ENCODE measurements around the gene TIAM2. TPM values are rescaled to one million over a fixed set of nuclear protein-coding genes. Genes with fewer than 3 reads are reported as not detected.
"Not testable (repeated sequence)": the region's sequence is repeated elsewhere in the genome, so short reads cannot be mapped to it uniquely, and the experiment has no call there.

TIAM2 gene
- total RNA-seq, 1 donor from 2014 or later: 24.6 TPM

- DNase-seq (ENCODE audit: low spot score): no peak
Observed at GRCh38 chr6:154989448-154989847, 5.7 kb upstream of the TIAM2 start.

GRCh38 chr6:154991207-154991606 lies 3.9 kb upstream of the TIAM2 start:
- no peak for DNase-seq (ENCODE audit: low spot score)

DNA sequence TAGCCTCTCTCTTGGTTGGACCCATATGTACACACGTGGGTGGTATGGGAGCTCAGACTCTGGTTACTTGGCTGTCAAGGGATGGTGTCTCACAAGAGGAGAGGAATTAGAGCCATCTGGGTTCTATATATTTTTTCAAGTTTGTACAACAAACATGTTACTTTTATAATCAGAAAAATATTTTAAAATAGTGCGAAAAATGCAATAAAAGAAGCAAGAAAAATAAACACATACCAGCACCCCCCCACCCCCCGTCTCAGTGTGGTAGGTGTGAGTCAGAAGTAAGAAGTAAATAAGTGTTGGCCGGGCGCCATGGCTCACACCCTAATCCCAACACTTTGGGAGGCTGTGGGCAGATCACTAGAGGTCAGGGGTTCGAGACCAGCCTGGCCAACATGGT lies 2.1 kb upstream of the TIAM2 start:
- no peak for DNase-seq (ENCODE audit: low spot score)

DNA sequence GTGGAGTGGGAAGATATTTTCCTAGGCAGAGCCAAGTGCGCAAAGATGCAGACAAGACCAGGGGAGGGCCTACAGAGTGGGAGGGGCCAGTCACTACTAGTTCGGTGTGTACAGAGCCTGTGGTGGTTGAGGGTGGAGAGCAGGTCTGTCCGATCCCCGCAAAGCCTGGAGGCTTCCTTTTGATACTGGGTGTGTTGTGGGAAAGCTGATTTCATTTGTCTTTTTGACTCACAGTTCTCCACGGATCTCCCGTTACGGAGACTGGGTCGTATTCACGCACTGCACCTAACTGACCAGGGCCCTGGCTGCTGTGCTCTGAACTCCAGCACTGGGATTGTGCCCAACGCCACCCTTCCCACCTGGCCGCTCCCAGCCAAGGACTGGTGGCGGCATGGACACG lies 1.4 kb upstream of the TIAM2 start:
- DNase-seq (ENCODE audit: low spot score): no peak

GRCh38 chr6:154994836-154995253 lies 270 bp upstream of the TIAM2 start:
- no peak for DNase-seq (ENCODE audit: low spot score)

GRCh38 chr6:154996016-154996590 lies 988 bp downstream of the TIAM2 start:
- DNase-seq (ENCODE audit: low spot score): no peak

- no peak for DNase-seq (ENCODE audit: low spot score)
Observed at GRCh38 chr6:154996841-154997311, 1.8 kb downstream of the TIAM2 start.

DNA sequence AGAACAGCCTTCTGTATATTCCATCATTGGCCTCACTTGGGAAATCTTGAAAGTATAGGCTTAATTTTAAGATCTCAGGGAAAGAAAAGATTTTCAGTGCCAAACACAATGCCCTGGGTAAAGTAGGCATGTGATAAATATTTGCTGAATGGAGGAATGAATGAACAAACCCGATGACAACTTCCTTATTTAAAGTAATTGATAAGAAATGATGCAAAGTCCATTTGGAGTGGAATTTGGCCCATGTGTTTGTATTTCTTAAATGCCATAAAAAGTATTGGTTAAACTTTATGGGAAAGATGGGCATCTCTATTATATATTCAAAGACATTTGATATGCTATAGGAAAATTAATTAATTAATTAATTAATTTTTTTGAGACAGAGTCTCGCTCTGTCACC lies 3.7 kb downstream of the TIAM2 start:
- DNase-seq (ENCODE audit: low spot score): no peak

GRCh38 chr6:155001482-155001881 lies 6.4 kb downstream of the TIAM2 start:
- no peak for DNase-seq (ENCODE audit: low spot score)

DNA sequence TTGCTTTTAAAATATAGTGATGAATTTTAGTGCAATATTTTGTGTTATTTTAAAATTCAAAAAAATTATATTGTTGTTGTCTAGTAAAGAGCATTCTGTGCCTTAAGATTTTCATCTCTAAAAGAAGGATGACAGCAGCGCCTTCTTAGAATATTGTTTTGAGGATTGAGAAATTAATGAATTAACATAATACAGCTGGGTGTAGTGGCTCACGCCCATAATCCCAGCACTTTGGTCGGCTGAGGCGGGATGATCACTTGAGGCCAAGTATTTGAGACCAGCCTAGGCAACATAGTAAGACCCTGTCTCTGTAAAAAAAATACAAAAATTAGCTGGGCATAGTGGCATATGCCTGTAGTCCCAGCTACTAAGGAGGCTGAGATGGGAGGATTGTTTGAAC lies 6.8 kb downstream of the TIAM2 start:
- DNase-seq (ENCODE audit: low spot score): no peak

DNA sequence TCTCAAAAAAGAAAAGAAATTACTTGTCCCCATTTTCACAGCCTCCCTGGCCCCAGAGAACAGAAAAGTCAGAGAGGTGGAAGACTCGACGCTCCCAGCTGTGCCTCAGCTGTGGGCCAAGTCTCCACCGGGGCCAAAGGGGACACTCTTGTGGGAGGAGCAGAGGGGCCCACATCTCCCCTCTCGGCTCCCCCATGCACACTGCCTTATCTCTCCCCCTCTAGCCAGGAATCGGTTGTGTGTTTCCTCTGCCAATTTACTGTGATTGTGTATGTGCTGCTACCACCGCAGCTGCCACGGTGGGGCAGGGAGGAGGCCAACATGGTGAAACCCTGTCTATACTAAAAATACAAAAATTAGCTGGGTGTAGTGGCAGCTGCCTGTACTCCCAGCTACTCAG lies 8.4 kb downstream of the TIAM2 start:
- DNase-seq (ENCODE audit: low spot score): no peak

- no peak for DNase-seq (ENCODE audit: low spot score)
Observed at GRCh38 chr6:155004017-155004416, 8.9 kb downstream of the TIAM2 start.

- DNase-seq (ENCODE audit: low spot score): no peak
Observed at GRCh38 chr6:155004576-155005372, 9.7 kb downstream of the TIAM2 start.

GRCh38 chr6:155008625-155009024 lies 13.5 kb downstream of the TIAM2 start:
- no peak for DNase-seq (ENCODE audit: low spot score)

DNA sequence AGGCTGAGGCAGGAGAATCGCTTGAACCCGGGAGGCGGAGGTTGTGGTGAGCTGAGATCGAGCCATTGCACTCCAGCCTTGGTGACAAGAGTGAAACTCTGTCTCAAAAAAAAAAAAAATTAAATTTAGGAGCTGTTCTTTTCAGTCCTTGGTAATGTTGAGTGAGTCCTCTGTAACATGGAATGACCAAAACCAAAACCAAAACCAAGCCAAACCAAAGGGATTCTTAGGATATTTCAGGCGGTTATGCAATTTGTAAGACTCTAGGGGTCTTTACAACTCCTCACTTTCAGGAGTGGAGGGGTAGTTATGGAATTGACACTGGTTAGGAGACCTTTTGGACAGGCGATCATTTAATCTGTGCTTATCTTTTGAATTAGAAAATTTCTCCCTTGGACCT lies 15.8 kb downstream of the TIAM2 start:
- DNase-seq (ENCODE audit: low spot score): no peak

DNA sequence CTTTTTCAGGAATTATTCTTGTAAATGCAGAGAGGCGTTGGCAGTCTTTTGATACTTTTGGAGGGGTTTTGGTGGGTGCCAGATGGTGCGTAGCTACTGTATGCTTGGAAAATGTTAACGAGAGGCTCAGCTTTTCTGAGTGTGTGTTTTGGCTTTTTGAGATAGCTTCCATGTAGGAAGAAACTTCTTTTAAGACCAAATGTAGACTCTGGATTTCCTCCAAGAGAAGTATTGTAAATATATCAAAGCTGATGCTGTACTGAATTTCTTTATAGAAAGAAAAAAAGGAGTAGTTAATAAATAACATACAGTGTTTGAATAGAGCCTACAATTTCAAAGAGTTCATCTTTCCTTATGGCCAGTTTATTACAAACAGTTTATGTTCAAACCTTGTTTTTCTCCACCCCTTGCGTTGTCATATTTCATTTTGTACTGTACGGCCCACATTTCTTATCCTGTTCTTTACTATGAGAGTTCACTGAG lies 16.7 kb downstream of the TIAM2 start:
- no peak for DNase-seq (ENCODE audit: low spot score)

GRCh38 chr6:155013457-155013876 lies 18.4 kb downstream of the TIAM2 start:
- no peak for DNase-seq (ENCODE audit: low spot score)

GRCh38 chr6:155014137-155014536 lies 19.0 kb downstream of the TIAM2 start:
- DNase-seq (ENCODE audit: low spot score): no peak

DNA sequence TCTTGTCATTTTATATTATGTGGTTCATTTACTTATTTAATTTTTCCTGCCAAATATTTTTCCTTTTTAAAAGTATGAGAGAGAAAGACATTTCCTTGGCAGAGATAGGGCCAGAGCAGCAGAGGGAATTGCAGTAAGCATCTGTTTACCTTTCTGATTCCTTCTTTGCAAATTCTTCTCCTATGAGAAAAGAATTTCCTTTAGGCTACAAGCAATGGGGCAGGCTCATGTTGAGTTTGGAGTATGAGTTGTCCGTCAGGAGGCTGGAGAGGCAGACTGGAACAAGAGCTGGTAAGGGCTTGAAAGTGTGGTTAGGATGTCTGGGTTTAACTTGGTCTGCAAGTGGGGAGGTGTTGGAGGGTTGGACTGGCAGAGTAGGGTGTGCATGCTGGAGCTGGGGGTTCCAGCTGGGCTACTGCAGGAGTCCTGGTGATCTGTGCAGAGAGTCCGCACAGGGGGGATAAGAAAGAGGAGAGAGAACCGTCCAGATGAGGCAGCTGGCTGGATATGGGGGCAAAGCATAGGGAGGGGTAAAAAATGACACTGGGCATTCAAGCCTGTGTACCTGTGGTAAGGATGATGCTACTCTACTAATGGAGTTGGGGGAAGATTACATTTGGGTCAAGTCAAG lies 19.7 kb downstream of the TIAM2 start:
- no peak for DNase-seq (ENCODE audit: low spot score)

DNA sequence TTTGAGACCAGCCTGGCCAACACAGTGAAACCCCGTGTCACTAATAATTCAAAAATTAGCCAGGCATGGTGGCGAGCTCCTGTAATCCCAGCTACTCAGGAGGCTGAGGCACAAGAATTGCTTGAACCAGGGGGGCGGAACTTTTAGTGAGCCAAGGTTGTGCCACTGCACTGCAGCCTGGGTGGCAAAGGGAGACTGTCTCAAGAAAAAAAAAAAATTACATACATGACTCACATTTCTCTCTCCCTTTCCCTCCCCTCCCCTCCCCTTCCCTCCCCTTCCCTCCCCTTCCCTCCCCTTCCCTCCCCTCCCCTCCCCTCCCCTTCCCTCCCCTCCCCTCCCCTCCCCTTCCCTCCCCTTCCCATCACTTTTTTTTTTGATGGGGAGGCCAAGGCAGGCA lies 23.3 kb downstream of the TIAM2 start:
- DNase-seq (ENCODE audit: low spot score): not testable (repeated sequence)

GRCh38 chr6:155021680-155022079 lies 26.6 kb downstream of the TIAM2 start:
- DNase-seq (ENCODE audit: low spot score): no peak

DNA sequence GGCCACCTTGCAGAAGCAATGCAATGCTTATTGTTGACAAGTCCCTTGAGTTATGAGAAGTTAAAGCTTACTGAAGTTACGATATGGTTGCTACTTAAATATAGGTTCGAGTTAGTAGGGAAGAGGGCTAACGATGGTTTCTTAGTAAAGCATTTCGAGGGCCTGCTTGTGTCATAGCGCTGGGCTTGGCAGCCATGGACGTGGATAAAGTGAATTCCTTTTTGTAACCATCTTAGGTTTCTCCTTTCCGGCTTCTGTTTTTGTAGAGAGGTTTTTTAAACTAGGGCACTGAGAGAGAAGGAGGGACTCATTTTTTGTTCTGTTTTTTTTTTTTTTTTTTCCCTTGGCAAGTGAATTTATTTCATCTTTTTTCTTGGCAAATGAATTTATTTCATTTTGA lies 27.6 kb downstream of the TIAM2 start:
- no peak for DNase-seq (ENCODE audit: low spot score)

- no peak for DNase-seq (ENCODE audit: low spot score)
Observed at GRCh38 chr6:155023717-155024116, 28.6 kb downstream of the TIAM2 start.

Data from mucosa of gallbladder (tissue), 1 donor.